ENCODE data around the gene CCL8. TPM values are rescaled to one million over a fixed set of nuclear protein-coding genes. Genes with fewer than 3 reads are reported as not detected.

Gene CCL8
- total RNA-seq, 2 experiments from 2014 or later, result not detected

DNA sequence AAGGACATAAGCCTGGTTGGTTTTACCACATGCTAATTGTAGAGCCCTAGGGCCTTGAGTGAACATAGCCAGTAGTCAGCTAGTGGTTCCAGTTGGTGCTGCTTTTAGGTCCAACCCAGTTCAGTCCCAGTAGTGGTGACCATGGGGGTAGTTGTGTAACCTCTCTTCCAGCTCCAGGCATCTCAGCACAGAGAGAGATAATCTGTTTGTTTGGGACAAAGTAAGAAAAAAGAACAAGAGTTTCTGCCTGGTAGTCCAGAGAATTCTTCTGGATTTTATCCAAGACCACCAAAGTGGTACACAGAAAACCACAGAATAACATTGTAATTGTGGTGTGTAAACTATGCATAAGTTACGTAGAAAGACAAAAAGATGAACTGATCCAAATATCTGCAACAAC, 31.9 kb downstream of the CCL8 start:
- no peak for DNase-seq (ENCODE audit: low spot score)
- no peak for TF ChIP-seq EZH2phosphoT487 (IDR thresholded peaks at IDR 0.05; ENCODE audit: borderline replicate concordance, low read depth, low read length)
- TF ChIP-seq, protein P1, sequence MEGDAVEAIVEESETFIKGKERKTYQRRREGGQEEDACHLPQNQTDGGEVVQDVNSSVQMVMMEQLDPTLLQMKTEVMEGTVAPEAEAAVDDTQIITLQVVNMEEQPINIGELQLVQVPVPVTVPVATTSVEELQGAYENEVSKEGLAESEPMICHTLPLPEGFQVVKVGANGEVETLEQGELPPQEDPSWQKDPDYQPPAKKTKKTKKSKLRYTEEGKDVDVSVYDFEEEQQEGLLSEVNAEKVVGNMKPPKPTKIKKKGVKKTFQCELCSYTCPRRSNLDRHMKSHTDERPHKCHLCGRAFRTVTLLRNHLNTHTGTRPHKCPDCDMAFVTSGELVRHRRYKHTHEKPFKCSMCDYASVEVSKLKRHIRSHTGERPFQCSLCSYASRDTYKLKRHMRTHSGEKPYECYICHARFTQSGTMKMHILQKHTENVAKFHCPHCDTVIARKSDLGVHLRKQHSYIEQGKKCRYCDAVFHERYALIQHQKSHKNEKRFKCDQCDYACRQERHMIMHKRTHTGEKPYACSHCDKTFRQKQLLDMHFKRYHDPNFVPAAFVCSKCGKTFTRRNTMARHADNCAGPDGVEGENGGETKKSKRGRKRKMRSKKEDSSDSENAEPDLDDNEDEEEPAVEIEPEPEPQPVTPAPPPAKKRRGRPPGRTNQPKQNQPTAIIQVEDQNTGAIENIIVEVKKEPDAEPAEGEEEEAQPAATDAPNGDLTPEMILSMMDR (conservative IDR thresholded peaks at IDR 0.05; ENCODE audit: low read length), result no peak
- Histone ChIP-seq H3K4me3 (ENCODE audit: low read depth, low read length, poor library complexity, severe bottlenecking) (no peak overlapping the region), H3K27ac (ENCODE audit: low read depth, low read length, poor library complexity, severe bottlenecking) (no peak overlapping the region), H3K4me1 (ENCODE audit: insufficient read depth, low read length, poor library complexity, severe bottlenecking) (no peaks in the 10 kb centered on the region), H3K4me2 (ENCODE audit: low read length) (no peak overlapping the region), H3K36me3 (ENCODE audit: insufficient read depth, low read length) (no peaks in the 10 kb centered on the region), H3K9me3 (ENCODE audit: low read length) (no peaks in the 10 kb centered on the region), H3K9me2 (ENCODE audit: insufficient read depth, low read length) (no peaks in the 10 kb centered on the region), H2AFZ (ENCODE audit: low read length) (no peak overlapping the region), H3K79me2 (ENCODE audit: insufficient read depth, low read depth, low read length) (no peaks in the 10 kb centered on the region), H4K20me1 (ENCODE audit: insufficient read depth, low read length) (no peaks in the 10 kb centered on the region)
- intact Hi-C loops (cut with micrococcal nuclease; ENCODE audit: unreplicated experiment), result loop anchor here (10.0 kb wide), 2 partner anchors 126 to 164 kb away; no protein-coding TSS in a partner anchor
- POLR2A ChIA-PET, result no interaction called here
- CTCF ChIA-PET (ENCODE audit: unreplicated experiment), result no interaction called here
- no TSS peak for BruUV-seq (replicated peaks)

GRCh38 chr17:34352191-34352590, 33.0 kb downstream of the CCL8 start:
- POLR2A ChIA-PET, result no interaction called here
- CTCF ChIA-PET (ENCODE audit: unreplicated experiment), result no interaction called here
- DNase-seq (ENCODE audit: low spot score), result no peak

GRCh38 chr17:34354637-34355036, 35.4 kb downstream of the CCL8 start:
- DNase-seq (ENCODE audit: low spot score), result no peak
- H3K4me3 ChIP-seq (ENCODE audit: low read depth, low read length, poor library complexity, severe bottlenecking), result no peak overlapping the region
- POLR2A ChIA-PET, result interaction anchor here (0.9 kb wide), 1 partner anchor 48 kb away, joined by 4 read pairs; no protein-coding TSS in a partner anchor

More at GRCh38 chr17:34352191-34352590, 33.0 kb downstream of the CCL8 start:
- Histone ChIP-seq H3K9me2 (ENCODE audit: insufficient read depth, low read length) (no peaks in the 10 kb centered on the region), H3K4me1 (ENCODE audit: insufficient read depth, low read length, poor library complexity, severe bottlenecking) (no peaks in the 10 kb centered on the region), H3K79me2 (ENCODE audit: insufficient read depth, low read depth, low read length) (no peaks in the 10 kb centered on the region), H2AFZ (ENCODE audit: low read length) (no peak overlapping the region), H3K36me3 (ENCODE audit: insufficient read depth, low read length) (no peaks in the 10 kb centered on the region), H4K20me1 (ENCODE audit: insufficient read depth, low read length) (no peaks in the 10 kb centered on the region), H3K9me3 (ENCODE audit: low read length) (no peaks in the 10 kb centered on the region), H3K4me2 (ENCODE audit: low read length) (no peak overlapping the region), H3K27ac (ENCODE audit: low read depth, low read length, poor library complexity, severe bottlenecking) (no peak overlapping the region), H3K4me3 (ENCODE audit: low read depth, low read length, poor library complexity, severe bottlenecking) (no peak overlapping the region)
- intact Hi-C loops (cut with micrococcal nuclease; ENCODE audit: unreplicated experiment), result loop anchor here (10.0 kb wide), 2 partner anchors 127 to 163 kb away; no protein-coding TSS in a partner anchor
- BruUV-seq (replicated peaks), result no TSS peak
- TF ChIP-seq EZH2phosphoT487 (IDR thresholded peaks at IDR 0.05; ENCODE audit: borderline replicate concordance, low read depth, low read length), result no peak
- TF ChIP-seq, protein P1 (conservative IDR thresholded peaks at IDR 0.05; ENCODE audit: low read length), result no peak

More at GRCh38 chr17:34354637-34355036, 35.4 kb downstream of the CCL8 start:
- Histone ChIP-seq H3K4me2 (ENCODE audit: low read length) (no peak overlapping the region), H3K9me3 (ENCODE audit: low read length) (no peaks in the 10 kb centered on the region), H3K79me2 (ENCODE audit: insufficient read depth, low read depth, low read length) (no peaks in the 10 kb centered on the region), H3K27ac (ENCODE audit: low read depth, low read length, poor library complexity, severe bottlenecking) (no peak overlapping the region), H3K9me2 (ENCODE audit: insufficient read depth, low read length) (no peaks in the 10 kb centered on the region), H4K20me1 (ENCODE audit: insufficient read depth, low read length) (no peaks in the 10 kb centered on the region), H3K36me3 (ENCODE audit: insufficient read depth, low read length) (no peaks in the 10 kb centered on the region), H3K4me1 (ENCODE audit: insufficient read depth, low read length, poor library complexity, severe bottlenecking) (no peaks in the 10 kb centered on the region), H2AFZ (ENCODE audit: low read length) (no peak overlapping the region)
- no TSS peak for BruUV-seq (replicated peaks)
- TF ChIP-seq EZH2phosphoT487 (IDR thresholded peaks at IDR 0.05; ENCODE audit: borderline replicate concordance, low read depth, low read length), result no peak
- TF ChIP-seq, protein P1 (conservative IDR thresholded peaks at IDR 0.05; ENCODE audit: low read length), result no peak
- CTCF ChIA-PET (ENCODE audit: unreplicated experiment), result no interaction called here
- intact Hi-C loops (cut with micrococcal nuclease; ENCODE audit: unreplicated experiment), result loop anchor here (10.0 kb wide), 2 partner anchors 130 to 160 kb away; no protein-coding TSS in a partner anchor
